ENCODE measurements around the gene NAA20. TPM values are rescaled to one million over a fixed set of nuclear protein-coding genes. Genes with fewer than 3 reads are reported as not detected.
"Not testable (repeated sequence)": the region's sequence is repeated elsewhere in the genome, so short reads cannot be mapped to it uniquely, and the experiment has no call there.

Gene NAA20
- total RNA-seq, 2 donors from 2014 or later, result 50.5 to 67.5 TPM

DNA sequence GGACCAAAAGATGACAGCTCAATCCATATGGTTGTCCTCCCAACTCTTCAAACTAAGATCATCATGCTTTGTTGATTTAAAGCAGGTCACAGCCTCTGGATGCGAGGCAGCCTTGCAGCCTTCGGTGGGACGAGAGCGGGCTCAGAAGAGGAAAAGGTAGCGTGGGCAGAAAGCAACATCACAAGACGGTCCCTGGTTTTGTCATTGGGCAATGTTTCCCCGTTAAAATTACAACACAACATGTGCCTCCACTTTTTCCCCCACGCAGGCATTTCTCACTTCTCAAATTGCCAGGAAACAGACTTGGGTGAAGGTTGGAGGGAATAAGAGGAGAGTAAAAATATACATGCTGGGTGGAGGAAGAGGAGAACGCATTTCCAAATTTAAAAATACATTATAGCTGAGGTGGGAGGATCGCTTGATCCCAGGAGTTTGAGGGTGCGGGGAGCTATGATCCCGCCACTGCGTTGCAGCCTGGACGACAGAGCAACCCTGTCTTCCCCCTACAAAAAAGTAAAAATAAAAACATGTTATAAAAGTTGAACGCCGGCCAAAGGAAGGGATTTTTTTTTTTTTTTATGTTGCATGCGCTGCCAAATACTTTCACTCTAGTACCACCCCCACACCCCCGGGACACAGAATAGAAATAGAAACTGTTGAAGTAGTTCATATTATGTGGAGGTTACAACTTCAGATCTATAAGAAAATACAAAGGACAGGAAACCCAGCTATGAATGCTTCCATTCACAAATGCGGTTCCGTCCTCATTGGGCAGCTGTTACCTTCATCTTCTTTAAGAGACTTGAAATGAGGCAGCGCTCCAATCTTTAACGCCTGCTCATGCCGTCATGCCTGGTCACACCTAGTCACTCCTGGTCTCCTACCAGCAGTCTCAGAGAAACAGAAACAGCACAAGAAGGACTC lies 13.9 kb upstream of the NAA20 start:
- no peaks in the 10 kb centered on the region for H3K36me3 Mint-ChIP-seq
- H3K9me3 Mint-ChIP-seq, result no peaks in the 10 kb centered on the region
- peak overlapping the region in 1 of 2 donors; percentile 70 for H3K27ac Mint-ChIP-seq
- ATAC-seq, result peak; percentile 88 to 93
- peak in 1 of 2 donors; percentile 13 for DNase-seq (ENCODE audit: low spot score in 2 of 2)

DNA sequence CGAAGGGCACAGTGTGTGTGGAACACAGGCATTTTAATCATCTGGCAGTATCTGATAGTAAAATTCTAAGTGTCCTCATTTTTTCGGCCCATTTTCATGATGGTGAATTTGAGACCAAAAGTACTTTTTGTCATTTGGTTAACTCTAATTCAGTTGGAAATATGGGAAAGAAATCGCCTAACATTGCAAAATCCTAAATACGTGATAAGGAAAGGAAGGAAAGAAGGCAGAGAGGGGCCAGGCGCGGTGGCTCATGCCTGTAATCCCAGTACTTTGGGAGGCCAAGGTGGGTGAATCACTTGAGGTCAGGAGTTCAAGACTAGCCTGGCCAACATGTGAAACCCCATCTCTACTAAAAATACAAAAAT lies 13.2 kb upstream of the NAA20 start:
- not testable (repeated sequence) for H3K36me3 Mint-ChIP-seq; H3K9me3 Mint-ChIP-seq; ATAC-seq; DNase-seq (ENCODE audit: low spot score in 2 of 2)
- H3K27ac Mint-ChIP-seq, result peak overlapping the region; percentile 70 to 84

DNA sequence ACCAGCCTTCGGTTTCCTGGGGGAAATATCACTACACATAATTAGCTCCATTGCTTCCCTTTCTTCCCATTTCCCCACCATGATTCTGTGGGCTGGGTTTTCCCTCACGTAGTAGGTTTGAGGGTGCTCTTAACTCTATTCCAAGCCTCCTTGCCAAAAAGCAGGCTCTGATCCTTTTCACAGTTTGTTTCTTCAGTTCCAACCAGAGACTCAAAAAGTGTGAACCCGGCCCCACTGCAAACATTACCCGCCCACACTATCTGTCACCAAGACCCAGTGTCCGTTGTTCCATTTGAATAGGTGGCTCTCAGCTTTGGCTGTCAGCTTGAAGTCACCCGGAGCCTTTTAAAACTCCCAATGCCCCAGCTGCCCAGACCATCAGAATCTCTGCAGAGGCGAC lies 11.8 kb upstream of the NAA20 start:
- H3K36me3 Mint-ChIP-seq, result no peaks in the 10 kb centered on the region
- no peaks in the 10 kb centered on the region for H3K9me3 Mint-ChIP-seq
- DNase-seq (ENCODE audit: low spot score in 2 of 2), result no peak
- H3K27ac Mint-ChIP-seq, result no peak overlapping the region
- ATAC-seq, result no peak

DNA sequence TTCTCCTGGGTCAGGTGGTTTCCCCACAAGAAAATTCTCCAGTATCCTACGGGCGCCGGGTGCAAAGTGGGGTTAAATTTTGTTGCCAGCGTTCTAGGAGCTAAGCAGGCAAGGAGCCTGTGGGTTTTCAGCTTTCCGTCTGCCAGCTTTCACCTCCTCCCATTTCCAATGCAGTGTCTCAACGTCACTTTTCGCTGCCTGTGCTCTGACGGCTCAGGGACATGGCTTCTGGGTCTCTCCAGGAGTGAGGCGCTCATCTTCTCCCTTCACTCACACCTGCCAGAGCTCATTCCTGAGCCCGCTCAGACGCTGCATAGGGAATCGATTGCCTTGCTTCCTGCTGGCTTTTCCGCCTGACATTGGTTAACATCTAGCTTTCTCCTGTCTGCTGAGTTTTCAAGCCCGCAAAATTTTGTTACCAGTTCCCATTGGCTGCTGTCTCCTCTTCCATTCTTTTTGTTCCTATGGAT lies 7.3 kb upstream of the NAA20 start:
- ATAC-seq, result no peak
- no peaks in the 10 kb centered on the region for H3K36me3 Mint-ChIP-seq
- H3K9me3 Mint-ChIP-seq, result no peaks in the 10 kb centered on the region
- no peak overlapping the region for H3K27ac Mint-ChIP-seq
- no peak for DNase-seq (ENCODE audit: low spot score in 2 of 2)

DNA sequence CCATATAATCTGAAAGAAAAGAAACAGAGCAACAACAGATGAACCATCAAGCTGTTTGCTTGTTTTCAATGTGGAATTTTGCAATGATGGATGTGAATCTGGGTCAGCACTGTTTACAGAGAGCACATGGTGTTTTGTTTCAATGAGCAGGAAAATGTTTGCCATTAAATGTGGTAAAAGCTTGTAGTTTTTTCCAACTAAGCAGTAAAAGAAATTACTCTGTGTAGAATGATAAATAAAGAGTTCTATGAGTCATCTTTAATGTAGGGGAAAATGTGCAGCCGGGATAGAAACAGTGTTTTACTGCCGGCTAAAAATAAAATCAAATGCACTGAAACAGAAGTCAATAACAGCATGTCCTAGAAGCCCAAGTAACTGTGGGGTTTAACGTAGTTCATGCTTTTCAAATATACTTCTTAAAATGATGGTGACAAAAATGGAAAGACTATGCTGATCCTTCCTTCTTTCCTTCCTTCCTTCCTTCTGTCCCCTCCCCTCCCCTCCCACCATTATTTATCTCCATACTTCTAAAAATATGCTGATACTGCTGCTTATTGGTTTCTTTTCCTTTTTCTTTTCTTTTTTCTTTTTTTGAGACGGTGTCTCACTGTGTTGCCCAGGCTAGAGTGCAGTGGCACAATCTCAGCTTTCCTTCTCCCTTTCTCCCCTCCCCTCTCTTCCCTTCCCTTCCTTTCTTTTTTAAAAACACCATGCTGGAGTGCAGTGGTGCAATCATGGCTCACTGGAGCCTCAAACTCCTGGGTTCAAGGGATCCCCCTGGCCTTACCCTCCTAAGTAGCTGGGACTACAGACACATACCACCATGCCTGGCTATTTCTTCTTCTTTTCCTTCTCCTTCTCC lies 6.3 kb upstream of the NAA20 start:
- DNase-seq (ENCODE audit: low spot score in 2 of 2) (no peak), ATAC-seq (no peak)
- Mint-ChIP-seq H3K9me3 (no peaks in the 10 kb centered on the region), H3K27ac (no peak overlapping the region), H3K36me3 (no peaks in the 10 kb centered on the region)

- DNase-seq (ENCODE audit: low spot score in 2 of 2) (no peak), ATAC-seq (no peak)
- H3K36me3 Mint-ChIP-seq, result peaks cover under 1 to 6% of the 10 kb centered on the region in 2 donors
- H3K9me3 Mint-ChIP-seq, result no peaks in the 10 kb centered on the region
- no peak overlapping the region for H3K27ac Mint-ChIP-seq
These were observed 4.6 kb upstream of the NAA20 start for GRCh38 chr20:20012541-20012940.

DNA sequence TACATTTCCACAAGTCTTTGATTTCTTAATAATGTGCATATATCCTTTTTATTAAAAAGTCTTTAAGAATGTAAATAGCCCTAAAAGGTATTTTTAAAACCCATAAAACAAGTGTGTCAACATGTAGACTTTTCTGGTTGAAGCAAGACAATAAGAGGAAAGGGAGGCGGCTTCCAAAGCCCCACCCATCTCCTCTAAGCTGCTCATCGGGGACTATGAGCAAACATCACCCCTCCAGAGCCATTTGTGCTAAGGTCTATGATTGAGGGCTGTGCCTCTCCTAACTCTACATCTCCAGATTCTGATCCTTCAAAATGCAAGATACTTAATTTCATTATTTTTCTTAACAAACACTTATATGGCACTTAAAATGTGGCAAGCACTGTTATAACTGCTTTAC lies 2.5 kb upstream of the NAA20 start:
- DNase-seq (ENCODE audit: low spot score in 2 of 2) (no peak), ATAC-seq (no peak)
- Mint-ChIP-seq H3K9me3 (no peaks in the 10 kb centered on the region), H3K36me3 (peaks cover 15 to 17% of the 10 kb centered on the region in 2 donors), H3K27ac (no peak overlapping the region)

DNA sequence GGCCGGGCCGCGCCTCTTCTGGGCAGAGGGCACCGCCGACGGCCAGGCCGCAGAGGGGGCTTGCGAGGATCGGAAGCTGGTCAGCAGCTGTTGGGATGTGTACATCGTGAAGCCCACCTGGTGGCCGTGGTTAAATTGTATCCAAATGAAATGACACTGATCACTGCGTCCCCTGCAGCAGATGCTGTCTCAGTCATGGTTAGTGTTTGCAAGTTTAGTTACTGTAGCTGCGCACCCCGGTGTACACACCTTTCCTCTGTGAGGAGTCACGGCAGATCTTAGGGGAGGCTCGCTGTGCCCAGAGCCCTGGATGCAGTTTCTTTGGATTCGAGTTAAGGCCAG lies 653 bp downstream of the NAA20 start:
- Mint-ChIP-seq H3K36me3 (peaks cover 17 to 22% of the 10 kb centered on the region in 2 donors), H3K9me3 (no peaks in the 10 kb centered on the region), H3K27ac (peak overlapping the region; percentile 88 to 89)
- ATAC-seq (peak; percentile 10 to 14), DNase-seq (ENCODE audit: low spot score in 2 of 2) (peak in 1 of 2 donors; percentile 23)

- peak overlapping the region; percentile 88 to 89 for H3K27ac Mint-ChIP-seq
- DNase-seq (ENCODE audit: low spot score in 2 of 2), result no peak
- no peak for ATAC-seq
- H3K9me3 Mint-ChIP-seq, result no peaks in the 10 kb centered on the region
- peaks cover 17 to 22% of the 10 kb centered on the region in 2 donors for H3K36me3 Mint-ChIP-seq
These were observed 1.2 kb downstream of the NAA20 start for GRCh38 chr20:20018366-20018765.

DNA sequence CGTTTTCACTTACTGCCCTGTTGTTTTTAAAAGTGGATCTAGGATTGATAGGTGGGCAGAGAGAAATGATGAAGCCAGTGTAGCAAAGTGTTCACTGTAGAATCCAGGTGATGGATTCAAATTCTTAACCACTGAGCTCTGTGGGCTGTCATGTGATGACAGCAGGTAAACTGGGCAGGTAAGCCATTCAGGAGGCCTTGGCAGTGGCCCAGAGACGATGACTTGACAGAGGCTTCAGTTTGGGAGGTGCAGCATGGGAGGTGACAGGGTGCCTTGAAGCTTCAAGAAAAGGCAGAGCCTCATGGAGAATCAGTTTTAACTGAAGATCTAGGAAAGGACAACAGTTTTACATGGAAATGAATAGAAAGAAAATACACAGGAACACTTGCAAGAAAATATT lies 2.0 kb downstream of the NAA20 start:
- no peak for ATAC-seq
- Mint-ChIP-seq H3K36me3 (peaks cover 17 to 22% of the 10 kb centered on the region in 2 donors), H3K9me3 (no peaks in the 10 kb centered on the region), H3K27ac (peak overlapping the region; percentile 82 to 88)
- DNase-seq (ENCODE audit: low spot score in 2 of 2), result no peak

DNA sequence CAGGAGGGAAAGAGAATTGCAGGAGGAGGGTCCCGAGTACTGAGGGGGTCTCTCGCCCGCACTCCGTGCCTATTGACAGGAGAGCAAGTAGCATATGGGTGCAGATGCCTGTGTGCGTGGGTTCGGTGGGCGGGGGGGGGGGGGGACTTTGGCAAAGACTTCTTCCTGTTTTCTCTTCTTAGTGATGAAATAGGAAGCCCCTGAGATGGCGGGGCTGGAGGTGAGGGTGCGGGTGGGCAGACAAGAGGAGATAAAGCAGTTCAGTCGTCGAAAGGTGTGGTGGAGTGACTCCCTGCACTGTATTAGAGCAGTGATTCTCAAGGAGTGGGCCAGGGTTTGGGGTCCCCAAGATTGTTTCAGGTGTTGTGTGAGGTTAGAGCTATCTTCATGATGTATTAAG lies 3.7 kb downstream of the NAA20 start:
- no peak for ATAC-seq
- peaks cover 17 to 22% of the 10 kb centered on the region in 2 donors for H3K36me3 Mint-ChIP-seq

GRCh38 chr20:20021835-20022234 lies 4.7 kb downstream of the NAA20 start:
- DNase-seq (ENCODE audit: low spot score in 2 of 2) (no peak), ATAC-seq (no peak)
- no peaks in the 10 kb centered on the region for H3K9me3 Mint-ChIP-seq
- peaks cover 17 to 21% of the 10 kb centered on the region in 2 donors for H3K36me3 Mint-ChIP-seq
- H3K27ac Mint-ChIP-seq, result peak overlapping the region; percentile 41 to 94

More for the DNA sequence above, 3.7 kb downstream of the NAA20 start:
- Mint-ChIP-seq H3K27ac (no peak overlapping the region), H3K9me3 (no peaks in the 10 kb centered on the region)
- no peak for DNase-seq (ENCODE audit: low spot score in 2 of 2)

GRCh38 chr20:20022498-20022897 lies 5.3 kb downstream of the NAA20 start:
- H3K36me3 Mint-ChIP-seq, result peaks cover 17% of the 10 kb centered on the region in 2 donors
- no peaks in the 10 kb centered on the region for H3K9me3 Mint-ChIP-seq
- ATAC-seq (peak in 1 of 2 donors; percentile 51), DNase-seq (ENCODE audit: low spot score in 2 of 2) (no peak)
- H3K27ac Mint-ChIP-seq, result peak overlapping the region in 1 of 2 donors; percentile 24

- ATAC-seq (no peak), DNase-seq (ENCODE audit: low spot score in 2 of 2) (no peak)
- Mint-ChIP-seq H3K27ac (peak overlapping the region; percentile 37 to 43), H3K36me3 (peaks cover 8% of the 10 kb centered on the region in 2 donors), H3K9me3 (no peaks in the 10 kb centered on the region)
These were observed 6.2 kb downstream of the NAA20 start for GRCh38 chr20:20023395-20023794.

DNA sequence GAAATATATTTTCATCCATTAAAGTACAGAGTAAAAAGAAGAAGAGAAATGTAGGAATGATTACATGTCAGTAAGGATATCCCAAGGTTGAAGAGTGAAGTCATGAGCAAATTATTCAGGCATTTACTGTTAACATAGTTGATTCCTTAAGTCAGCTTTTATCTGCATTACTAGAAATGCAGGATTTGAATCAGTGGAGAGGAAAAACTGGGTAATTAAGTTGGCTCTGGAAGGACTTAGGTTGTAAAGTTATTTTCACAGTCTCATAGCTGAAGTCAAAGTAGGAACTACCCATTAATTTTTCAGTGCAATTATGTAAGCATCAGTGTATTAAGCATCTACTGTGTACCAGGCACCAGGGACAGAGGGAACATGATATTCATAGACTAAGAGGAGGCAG lies 7.8 kb downstream of the NAA20 start:
- Mint-ChIP-seq H3K27ac (peak overlapping the region; percentile 3 to 11), H3K9me3 (no peaks in the 10 kb centered on the region), H3K36me3 (peaks cover 0 to 7% of the 10 kb centered on the region in 2 donors)
- ATAC-seq (no peak), DNase-seq (ENCODE audit: low spot score in 2 of 2) (no peak)

DNA sequence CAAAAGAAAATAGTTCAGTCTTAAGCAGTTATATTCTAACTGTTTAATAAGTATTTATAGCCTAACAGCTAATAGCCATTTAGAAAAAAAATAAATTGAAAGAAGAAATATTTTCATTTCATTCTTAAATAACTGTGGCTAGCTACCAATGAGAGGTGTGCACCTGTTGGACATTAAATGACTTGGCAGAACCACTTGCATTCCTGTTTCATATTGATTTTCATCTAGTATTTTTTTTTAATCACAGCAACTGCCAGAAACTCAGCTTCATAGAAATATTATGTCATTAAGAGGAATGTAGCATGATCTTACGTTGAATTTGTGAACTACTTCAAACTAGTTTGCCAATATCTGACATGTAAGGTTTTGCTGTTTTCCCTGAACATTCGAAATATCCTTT lies 10.1 kb downstream of the NAA20 start:
- Mint-ChIP-seq H3K9me3 (no peaks in the 10 kb centered on the region), H3K27ac (no peak overlapping the region), H3K36me3 (no peaks in the 10 kb centered on the region)
- no peak for DNase-seq (ENCODE audit: low spot score in 2 of 2)
- ATAC-seq, result no peak

- Mint-ChIP-seq H3K36me3 (peaks cover 2 to 10% of the 10 kb centered on the region in 2 donors), H3K27ac (no peak overlapping the region), H3K9me3 (no peaks in the 10 kb centered on the region)
- DNase-seq (ENCODE audit: low spot score in 2 of 2), result no peak
- no peak for ATAC-seq
These were observed 14.6 kb downstream of the NAA20 start for GRCh38 chr20:20031790-20032189.
